ENCODE measurements around the gene SNX8. TPM values are rescaled to one million over a fixed set of nuclear protein-coding genes. Genes with fewer than 3 reads are reported as not detected.

SNX8 gene
- polyA plus RNA-seq, 1 donor from 2014 or later, result 5.7 TPM

- no peaks in the 10 kb centered on the region for H3K36me3 ChIP-seq (ENCODE audit: insufficient read depth, low read length)
- H3K79me2 ChIP-seq (replicated peaks; ENCODE audit: insufficient read depth, low read length), result peaks cover 2% of the 10 kb centered on the region
- no peak overlapping the region for H3K27ac ChIP-seq (ENCODE audit: low read length)
- no peak overlapping the region for H3K4me3 ChIP-seq (ENCODE audit: low read length)
- H3K4me2 ChIP-seq (ENCODE audit: low read length), result no peak overlapping the region
- H3F3A ChIP-seq (ENCODE audit: insufficient read depth, low read length, poor library complexity, severe bottlenecking), result no peaks in the 10 kb centered on the region
- no peaks in the 10 kb centered on the region for H4K20me1 ChIP-seq (ENCODE audit: insufficient read depth)
- no peaks in the 10 kb centered on the region for H3K9me3 ChIP-seq (ENCODE audit: low read length)
- H3K9me2 ChIP-seq (ENCODE audit: insufficient read depth, low read length), result no peaks in the 10 kb centered on the region
- no peak overlapping the region for H3K9ac ChIP-seq (ENCODE audit: low read length)
- TF ChIP-seq SMC3 (conservative IDR thresholded peaks at IDR 0.05; ENCODE audit: poor library complexity) (no peak), RAD21 (conservative IDR thresholded peaks at IDR 0.05) (no peak), CTCF (IDR thresholded peaks at IDR 0.05; ENCODE audit: poor library complexity, severe bottlenecking) (no peak), REST (IDR thresholded peaks at IDR 0.05; ENCODE audit: borderline replicate concordance) (no peak), EP300 (conservative IDR thresholded peaks at IDR 0.05; ENCODE audit: poor library complexity, severe bottlenecking) (no peak), MXI1 (conservative IDR thresholded peaks at IDR 0.05; ENCODE audit: poor library complexity, severe bottlenecking) (no peak), POLR2AphosphoS5 (IDR thresholded peaks at IDR 0.05) (no peak)
- no peak overlapping the region for H2AFZ ChIP-seq (ENCODE audit: low read depth, low read length)
- no peaks in the 10 kb centered on the region for H3K27me3 ChIP-seq (ENCODE audit: insufficient read depth, low read depth, low read length)
These were observed 88.4 kb downstream of the SNX8 start for GRCh38 chr7:2225830-2226229.

- Histone ChIP-seq H3K79me2 (replicated peaks; ENCODE audit: insufficient read depth, low read length) (no peaks in the 10 kb centered on the region), H4K20me1 (ENCODE audit: insufficient read depth) (no peaks in the 10 kb centered on the region), H3K9me3 (ENCODE audit: low read length) (no peaks in the 10 kb centered on the region), H3K9me2 (ENCODE audit: insufficient read depth, low read length) (no peaks in the 10 kb centered on the region), H2AFZ (ENCODE audit: low read depth, low read length) (no peak overlapping the region), H3K9ac (ENCODE audit: low read length) (no peak overlapping the region), H3K4me2 (ENCODE audit: low read length) (no peak overlapping the region), H3F3A (ENCODE audit: insufficient read depth, low read length, poor library complexity, severe bottlenecking) (no peaks in the 10 kb centered on the region), H3K27ac (ENCODE audit: low read length) (no peak overlapping the region), H3K27me3 (ENCODE audit: insufficient read depth, low read depth, low read length) (no peaks in the 10 kb centered on the region), H3K4me3 (ENCODE audit: low read length) (no peak overlapping the region), H3K36me3 (ENCODE audit: insufficient read depth, low read length) (no peaks in the 10 kb centered on the region)
- TF ChIP-seq EP300 (conservative IDR thresholded peaks at IDR 0.05; ENCODE audit: poor library complexity, severe bottlenecking) (no peak), TAF1 (IDR thresholded peaks at IDR 0.05; ENCODE audit: low read depth) (no peak), EZH2 (IDR thresholded peaks at IDR 0.05; ENCODE audit: borderline replicate concordance, insufficient read depth, low read length, poor library complexity, severe bottlenecking) (no peak), POLR2AphosphoS5 (IDR thresholded peaks at IDR 0.05) (no peak), REST (IDR thresholded peaks at IDR 0.05; ENCODE audit: borderline replicate concordance) (no peak), CTCF (IDR thresholded peaks at IDR 0.05; ENCODE audit: poor library complexity, severe bottlenecking) (no peak), SMC3 (conservative IDR thresholded peaks at IDR 0.05; ENCODE audit: poor library complexity) (no peak), RAD21 (conservative IDR thresholded peaks at IDR 0.05) (no peak), MXI1 (conservative IDR thresholded peaks at IDR 0.05; ENCODE audit: poor library complexity, severe bottlenecking) (no peak)
These were observed 88.9 kb downstream of the SNX8 start for GRCh38 chr7:2225336-2225735.

All from neural cell (in vitro differentiated cells).